GM23338 (cell line): ENCODE data around the gene CD3G. TPM values are rescaled to one million over a fixed set of nuclear protein-coding genes. Genes with fewer than 3 reads are reported as not detected.
A peak's percentile ranks its signal among the peaks of the same experiment; 100 is the strongest.

Experiments used
- ATAC-seq: fragments of 200-7000 bp; cut with Tn5 transposase; 3 replicates; pipeline ENCODE4 v1.9.1; 2020
- DNase-seq: peaks from one replicate; pipeline ENCODE4 v3.0.0-alpha.2; 2015; ENCODE audit warnings: low spot score
- H2AFZ ChIP-seq: fragments of 200-600 bp; sonication (generic); 2 replicates; pipeline ENCODE4 v1.8.0; 2016; ENCODE audit warnings: antibody characterized with exemption, mild to moderate bottlenecking, moderate library complexity
- H3F3A ChIP-seq: fragments of 200-600 bp; sonication (generic); replicated peaks from 2 replicates; pipeline ENCODE4 v1.8.0; 2017; ENCODE audit warnings: antibody characterized with exemption, mixed run types, low read depth
- H3K27ac ChIP-seq: fragments of 200-600 bp; sonication (generic); 2 replicates; pipeline ENCODE4 v1.6.1; 2016; ENCODE audit warnings: low read depth
- H3K27me3 ChIP-seq: fragments of 200-600 bp; sonication (generic); 2 replicates; pipeline ENCODE4 v1.8.0; 2016; ENCODE audit warnings: mild to moderate bottlenecking, mixed run types, moderate library complexity; ENCODE audit not compliant: insufficient read depth
- H3K36me3 ChIP-seq: fragments of 200-600 bp; sonication (generic); 2 replicates; pipeline ENCODE4 v1.8.0; 2016; ENCODE audit warnings: mild to moderate bottlenecking; ENCODE audit not compliant: insufficient read depth
- H3K4me1 ChIP-seq: fragments of 200-600 bp; sonication (generic); 2 replicates; pipeline ENCODE4 v1.8.0; 2016; ENCODE audit warnings: mild to moderate bottlenecking, moderate library complexity; ENCODE audit not compliant: insufficient read depth
- H3K4me2 ChIP-seq: fragments of 200-600 bp; sonication (generic); 2 replicates; pipeline ENCODE4 v1.7.1; 2017; ENCODE audit warnings: mixed run types
- H3K4me3 ChIP-seq: fragments of 200-600 bp; sonication (generic); 2 replicates; pipeline ENCODE4 v1.6.1; 2016; ENCODE audit warnings: mixed run types
- H3K79me2 ChIP-seq: fragments of 200-600 bp; sonication (generic); replicated peaks from 2 replicates; pipeline ENCODE4 v1.8.0; 2017; ENCODE audit warnings: mild to moderate bottlenecking; ENCODE audit not compliant: insufficient read depth
- H3K9me2 ChIP-seq: fragments of 200-600 bp; sonication (generic); 2 replicates; pipeline ENCODE4 v1.8.0; 2017; ENCODE audit not compliant: insufficient read depth
- H4K20me1 ChIP-seq: fragments of 200-600 bp; sonication (generic); replicated peaks from 2 replicates; pipeline ENCODE4 v1.8.0; 2017; ENCODE audit warnings: mild to moderate bottlenecking; ENCODE audit not compliant: insufficient read depth
- H3K27ac Mint-ChIP-seq: 2 replicates; pipeline ENCODE4 v1.8.0; 2020; ENCODE audit warnings: inconsistent platforms, mild to moderate bottlenecking, moderate library complexity, mixed read lengths
- H3K27me3 Mint-ChIP-seq: 3 replicates; pipeline ENCODE4 v1.8.0; 2022; ENCODE audit warnings: low read depth, mild to moderate bottlenecking, moderate library complexity, mixed read lengths, inconsistent platforms; ENCODE audit not compliant: insufficient read depth, poor library complexity
- H3K36me3 Mint-ChIP-seq: 3 replicates; pipeline ENCODE4 v1.8.0; 2021; ENCODE audit warnings: low read depth, mild to moderate bottlenecking, inconsistent platforms, moderate library complexity, mixed read lengths
- H3K4me1 Mint-ChIP-seq: 3 replicates; pipeline ENCODE4 v1.8.0; 2020; ENCODE audit warnings: mild to moderate bottlenecking, inconsistent platforms, mixed read lengths
- H3K4me3 Mint-ChIP-seq: 3 replicates; pipeline ENCODE4 v1.8.0; 2021; ENCODE audit warnings: moderate library complexity, mild to moderate bottlenecking, inconsistent platforms, mixed read lengths
- H3K9me3 Mint-ChIP-seq: 3 replicates; pipeline ENCODE4 v1.8.0; 2020; ENCODE audit warnings: moderate library complexity, mild to moderate bottlenecking, inconsistent platforms, mixed read lengths
- EZH2phosphoT487 ChIP-seq: fragments of 200-600 bp; sonication (generic); IDR thresholded peaks from one replicate; pipeline ENCODE4 v1.8.1; 2018; ENCODE audit warnings: antibody characterized with exemption; ENCODE audit not compliant: unreplicated experiment
- NANOG ChIP-seq: IDR thresholded peaks from 2 replicates; pipeline ENCODE4 v1.6.1; 2016; ENCODE audit warnings: antibody characterized with exemption, borderline replicate concordance
- POLR2AphosphoS5 ChIP-seq: IDR thresholded peaks from 2 replicates; pipeline ENCODE4 v1.6.1; 2016; ENCODE audit warnings: antibody characterized with exemption, low read depth
- STAT1 ChIP-seq: IDR thresholded peaks from one replicate; pipeline ENCODE4 v1.6.1; 2016; ENCODE audit warnings: antibody characterized with exemption; ENCODE audit not compliant: unreplicated experiment
- ZNF114 ChIP-seq: fragments of 250-450 bp; sonication (Bioruptor Pico); IDR thresholded peaks from 2 replicates; pipeline ENCODE4 v1.5.0; 2020; ENCODE audit warnings: mild to moderate bottlenecking, moderate library complexity
- polyA plus RNA-seq: library from polyadenylated mRNA; unstranded; fragments of >200 nt; fragmentation: Nextera tagmentation; extraction: Ambion mirVana; gene quantifications from 2 replicates; pipeline ENCODE4 v1.2.1, GENCODE V29; 2016
- total RNA-seq: library from RNA; depleted of rRNA; stranded (reverse); fragments of >200 nt; shearing (Covaris generic); gene quantifications from 2 replicates; pipeline ENCODE4 v1.2.3, GENCODE V29; 2014
- TF ChIP-seq, protein P1 (sequence below), 2 experiments: fragments of 200-600 bp in 1 of 2; sonication (generic) in 1 of 2; conservative IDR thresholded peaks; 2 replicates each; pipeline versions ENCODE4 v1.5.1 to v1.6.1; 2016 to 2017; ENCODE audit warnings: antibody characterized with exemption in 2 of 2, low read depth in 2 of 2, mild to moderate bottlenecking in 2 of 2, moderate library complexity in 1 of 2
- TF ChIP-seq, protein P2 (sequence below): IDR thresholded peaks from one replicate; pipeline ENCODE4 v1.6.1; 2018; ENCODE audit warnings: antibody characterized with exemption; ENCODE audit not compliant: unreplicated experiment

Gene CD3G
- total and polyA plus RNA-seq, 2 experiments from 2014 or later, result not detected

- Histone ChIP-seq H3K27ac (no peak overlapping the region), H3K4me1 (peaks cover 17% of the 10 kb centered on the region), H3K36me3 (no peaks in the 10 kb centered on the region), H3K9me2 (no peaks in the 10 kb centered on the region), H3K4me2 (no peak overlapping the region), H2AFZ (no peak overlapping the region), H3K4me3 (no peak overlapping the region), H3F3A (peaks cover 6% of the 10 kb centered on the region), H3K79me2 (no peaks in the 10 kb centered on the region), H3K27me3 (peaks cover 15% of the 10 kb centered on the region; the same call in 1 of the 2 replicates), H4K20me1 (no peaks in the 10 kb centered on the region)
- Mint-ChIP-seq H3K4me1 (peaks cover 16% of the 10 kb centered on the region), H3K4me3 (no peak overlapping the region), H3K27ac (no peak overlapping the region), H3K9me3 (no peaks in the 10 kb centered on the region), H3K27me3 (peaks cover 7% of the 10 kb centered on the region), H3K36me3 (no peaks in the 10 kb centered on the region)
- DNase-seq (no peak), ATAC-seq (no peak)
- no peak for TF ChIP-seq EZH2phosphoT487
- no peak for TF ChIP-seq NANOG
- no peak for TF ChIP-seq POLR2AphosphoS5
- no peak for TF ChIP-seq ZNF114
- no peak for TF ChIP-seq STAT1
These were observed 33.2 kb upstream of the CD3G start for GRCh38 chr11:118310781-118311485.

- Histone ChIP-seq H3K27ac (no peak overlapping the region), H3K79me2 (no peaks in the 10 kb centered on the region), H4K20me1 (no peaks in the 10 kb centered on the region), H3K4me1 (peaks cover 23% of the 10 kb centered on the region), H3K4me2 (no peak overlapping the region), H3K9me2 (no peaks in the 10 kb centered on the region), H3F3A (peaks cover 9% of the 10 kb centered on the region), H2AFZ (no peak overlapping the region), H3K4me3 (no peak overlapping the region), H3K36me3 (no peaks in the 10 kb centered on the region), H3K27me3 (peaks cover 15% of the 10 kb centered on the region; the same call in 1 of the 2 replicates)
- H3K4me1 Mint-ChIP-seq, result peaks cover 21% of the 10 kb centered on the region
- H3K36me3 Mint-ChIP-seq, result no peaks in the 10 kb centered on the region
- H3K4me3 Mint-ChIP-seq, result no peak overlapping the region
- no peak for DNase-seq
- H3K27me3 Mint-ChIP-seq, result peaks cover 7% of the 10 kb centered on the region
- no peak for ATAC-seq
- H3K9me3 Mint-ChIP-seq, result no peaks in the 10 kb centered on the region
- H3K27ac Mint-ChIP-seq, result no peak overlapping the region
- no peak for TF ChIP-seq POLR2AphosphoS5
- TF ChIP-seq, protein P1, sequence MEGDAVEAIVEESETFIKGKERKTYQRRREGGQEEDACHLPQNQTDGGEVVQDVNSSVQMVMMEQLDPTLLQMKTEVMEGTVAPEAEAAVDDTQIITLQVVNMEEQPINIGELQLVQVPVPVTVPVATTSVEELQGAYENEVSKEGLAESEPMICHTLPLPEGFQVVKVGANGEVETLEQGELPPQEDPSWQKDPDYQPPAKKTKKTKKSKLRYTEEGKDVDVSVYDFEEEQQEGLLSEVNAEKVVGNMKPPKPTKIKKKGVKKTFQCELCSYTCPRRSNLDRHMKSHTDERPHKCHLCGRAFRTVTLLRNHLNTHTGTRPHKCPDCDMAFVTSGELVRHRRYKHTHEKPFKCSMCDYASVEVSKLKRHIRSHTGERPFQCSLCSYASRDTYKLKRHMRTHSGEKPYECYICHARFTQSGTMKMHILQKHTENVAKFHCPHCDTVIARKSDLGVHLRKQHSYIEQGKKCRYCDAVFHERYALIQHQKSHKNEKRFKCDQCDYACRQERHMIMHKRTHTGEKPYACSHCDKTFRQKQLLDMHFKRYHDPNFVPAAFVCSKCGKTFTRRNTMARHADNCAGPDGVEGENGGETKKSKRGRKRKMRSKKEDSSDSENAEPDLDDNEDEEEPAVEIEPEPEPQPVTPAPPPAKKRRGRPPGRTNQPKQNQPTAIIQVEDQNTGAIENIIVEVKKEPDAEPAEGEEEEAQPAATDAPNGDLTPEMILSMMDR (conservative IDR thresholded peaks at IDR 0.05; ENCODE audit: low read depth in 2 of 2), result peak in 1 of 2 experiments; percentile 21; a peak in 2 of 4 replicates
- TF ChIP-seq, protein P2, sequence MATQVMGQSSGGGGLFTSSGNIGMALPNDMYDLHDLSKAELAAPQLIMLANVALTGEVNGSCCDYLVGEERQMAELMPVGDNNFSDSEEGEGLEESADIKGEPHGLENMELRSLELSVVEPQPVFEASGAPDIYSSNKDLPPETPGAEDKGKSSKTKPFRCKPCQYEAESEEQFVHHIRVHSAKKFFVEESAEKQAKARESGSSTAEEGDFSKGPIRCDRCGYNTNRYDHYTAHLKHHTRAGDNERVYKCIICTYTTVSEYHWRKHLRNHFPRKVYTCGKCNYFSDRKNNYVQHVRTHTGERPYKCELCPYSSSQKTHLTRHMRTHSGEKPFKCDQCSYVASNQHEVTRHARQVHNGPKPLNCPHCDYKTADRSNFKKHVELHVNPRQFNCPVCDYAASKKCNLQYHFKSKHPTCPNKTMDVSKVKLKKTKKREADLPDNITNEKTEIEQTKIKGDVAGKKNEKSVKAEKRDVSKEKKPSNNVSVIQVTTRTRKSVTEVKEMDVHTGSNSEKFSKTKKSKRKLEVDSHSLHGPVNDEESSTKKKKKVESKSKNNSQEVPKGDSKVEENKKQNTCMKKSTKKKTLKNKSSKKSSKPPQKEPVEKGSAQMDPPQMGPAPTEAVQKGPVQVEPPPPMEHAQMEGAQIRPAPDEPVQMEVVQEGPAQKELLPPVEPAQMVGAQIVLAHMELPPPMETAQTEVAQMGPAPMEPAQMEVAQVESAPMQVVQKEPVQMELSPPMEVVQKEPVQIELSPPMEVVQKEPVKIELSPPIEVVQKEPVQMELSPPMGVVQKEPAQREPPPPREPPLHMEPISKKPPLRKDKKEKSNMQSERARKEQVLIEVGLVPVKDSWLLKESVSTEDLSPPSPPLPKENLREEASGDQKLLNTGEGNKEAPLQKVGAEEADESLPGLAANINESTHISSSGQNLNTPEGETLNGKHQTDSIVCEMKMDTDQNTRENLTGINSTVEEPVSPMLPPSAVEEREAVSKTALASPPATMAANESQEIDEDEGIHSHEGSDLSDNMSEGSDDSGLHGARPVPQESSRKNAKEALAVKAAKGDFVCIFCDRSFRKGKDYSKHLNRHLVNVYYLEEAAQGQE, result no peak
These were observed 32.6 kb upstream of the CD3G start for GRCh38 chr11:118311518-118311917.
